Anterior cingulate cortex (tissue), 58 donors: Measurements from ENCODE around the gene TOPAZ1.
"Not testable (repeated sequence)": the region's sequence is repeated elsewhere in the genome, so short reads cannot be mapped to it uniquely, and the experiment has no call there.

ENCODE experiments used
- DNase-seq, 58 donors: peaks; one replicate each; lab custom pipeline; 2025; lab: John Stamatoyannopoulos, UW

The TOPAZ1 gene

GRCh38 chr3:44326019-44326418 is 84.3 kb downstream of the TOPAZ1 start:
- no peak for DNase-seq

DNA sequence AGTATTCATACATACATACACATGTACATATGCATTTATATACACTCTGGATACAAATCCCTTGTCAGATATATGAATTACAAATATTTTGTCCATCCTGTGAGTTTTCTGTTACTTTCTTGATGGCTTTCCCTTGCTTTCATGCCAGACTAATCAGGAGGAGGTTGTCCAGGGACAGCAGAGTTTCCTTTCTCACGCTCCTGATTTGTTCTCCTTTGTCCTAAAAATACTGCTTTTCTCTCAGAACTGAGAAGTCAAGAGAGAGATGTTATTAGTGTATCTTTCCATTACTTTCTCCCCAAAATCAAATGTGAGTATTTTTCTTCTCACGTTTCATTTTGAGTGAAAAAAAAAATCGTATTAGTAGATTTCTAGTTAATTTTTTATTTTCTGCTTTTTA is 84.8 kb downstream of the TOPAZ1 start:
- DNase-seq: no peak

- no peak for DNase-seq
Observed at GRCh38 chr3:44329946-44330345, 88.3 kb downstream of the TOPAZ1 start.

GRCh38 chr3:44330444-44330843 is 88.8 kb downstream of the TOPAZ1 start:
- no peak for DNase-seq

DNA sequence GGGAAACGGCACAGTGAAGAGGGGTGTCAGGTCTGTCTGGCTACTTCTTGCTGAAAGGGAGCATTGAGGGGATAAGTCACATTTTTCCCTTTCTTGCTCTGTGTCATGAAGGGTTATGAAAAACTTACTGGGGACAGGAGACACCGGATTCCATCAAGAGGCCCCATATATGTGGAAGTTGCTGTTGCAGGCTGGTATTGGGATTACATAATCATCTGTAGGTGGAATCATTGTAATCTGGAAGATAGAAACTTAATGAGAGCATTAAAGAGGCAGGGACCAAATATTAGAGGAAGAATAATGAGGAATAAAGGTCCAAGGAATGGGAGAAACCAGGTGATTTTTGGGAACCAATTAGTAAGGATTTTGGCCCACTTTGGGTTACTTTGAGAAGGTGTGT is 92.6 kb downstream of the TOPAZ1 start:
- no peak for DNase-seq

GRCh38 chr3:44337248-44337785 is 95.6 kb downstream of the TOPAZ1 start:
- DNase-seq: no peak

DNA sequence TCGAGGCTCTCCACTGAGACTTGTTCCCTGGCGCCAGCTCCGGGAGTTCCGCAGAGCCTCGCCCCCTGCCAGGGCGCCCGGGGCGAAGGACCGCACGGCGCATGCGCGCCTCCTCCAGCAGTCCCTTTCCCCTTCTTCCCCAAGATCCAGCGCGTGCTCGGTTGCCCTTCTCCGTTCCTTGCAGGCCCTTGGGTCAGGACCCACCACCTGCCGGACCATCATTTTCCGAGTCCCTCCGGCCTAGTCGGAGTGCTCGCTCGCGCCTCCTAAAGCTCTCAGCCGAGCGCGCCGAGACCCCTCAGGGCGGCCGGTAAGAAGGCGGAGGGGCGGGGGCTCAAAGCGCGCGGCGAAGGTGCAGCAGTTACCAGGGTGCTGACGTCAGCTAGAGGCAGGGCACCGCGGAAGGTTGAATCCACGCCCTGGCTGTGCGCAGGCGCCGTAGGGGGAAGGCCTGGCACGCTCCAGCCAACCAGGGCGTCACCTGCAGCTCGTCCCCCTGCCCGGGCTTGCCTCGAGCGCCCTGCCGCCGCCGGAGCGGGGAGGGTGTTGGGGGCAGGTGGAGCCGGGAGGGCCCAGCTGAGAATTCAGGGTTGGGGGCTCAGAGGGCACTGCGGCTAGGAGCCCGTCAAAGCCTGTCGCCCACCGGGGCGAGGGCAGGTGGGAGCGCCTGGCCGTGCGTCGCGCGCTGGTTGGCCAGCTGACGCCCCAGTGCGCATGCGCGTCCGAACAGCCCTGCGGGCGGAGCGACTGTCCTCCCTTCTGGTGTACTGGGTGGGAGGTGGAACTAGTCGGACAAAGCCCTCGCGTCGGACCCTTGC is 96.5 kb downstream of the TOPAZ1 start, which contains the start of gene TCAIM:
Gene TCAIM, plus strand, starts transcription at position 757 of the 818 bp plus-strand sequence. CDS start 16,017 bp downstream, outside the sequence.
- DNase-seq: peak; percentile 75 to 99 (median 94)

GRCh38 chr3:44338828-44339127 is 97.1 kb downstream of the TOPAZ1 start:
- DNase-seq: no peak

DNA sequence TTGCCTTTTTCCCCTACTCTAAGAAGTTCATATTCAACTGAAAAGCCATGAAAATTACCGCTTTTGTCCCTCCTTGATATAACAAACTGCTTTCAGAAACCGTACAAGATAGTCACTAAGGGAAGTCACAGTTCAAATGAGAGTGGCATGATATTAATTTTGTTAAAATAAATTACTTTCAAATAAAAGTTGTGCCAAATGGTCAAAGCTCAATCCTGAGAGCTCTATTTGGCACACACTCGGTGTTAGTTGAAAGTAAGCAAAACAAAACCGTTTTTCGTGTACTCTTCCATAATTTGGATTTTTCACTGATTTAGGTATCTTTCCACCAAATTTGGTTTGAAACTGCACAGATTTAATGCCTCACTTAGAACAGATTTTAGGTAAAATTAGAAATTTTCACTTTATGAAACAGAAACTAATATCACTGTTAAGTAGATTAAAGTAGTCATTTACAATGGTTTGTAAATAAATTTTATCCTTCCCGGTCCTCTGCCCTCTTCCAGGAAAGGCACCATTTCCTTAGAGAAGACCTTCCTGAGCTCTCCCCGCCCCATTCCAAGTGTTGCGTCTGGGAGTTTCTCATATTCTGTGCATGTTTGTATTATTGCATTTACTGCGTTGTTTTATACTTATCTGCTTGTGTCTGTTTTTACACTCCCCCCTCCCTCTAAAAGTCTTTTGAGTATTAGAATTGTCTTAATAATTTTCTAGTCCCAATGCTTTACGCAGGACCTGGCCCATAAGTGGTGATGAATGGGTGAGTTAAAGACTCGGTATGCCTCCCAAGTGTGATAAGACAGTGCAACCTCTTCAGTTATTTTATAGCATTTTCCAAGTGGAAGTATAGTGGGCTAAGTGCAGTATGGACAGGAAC is 97.7 kb downstream of the TOPAZ1 start:
- peak in 1 of 58 donors; percentile 6 for DNase-seq

- no peak for DNase-seq
Observed at GRCh38 chr3:44340058-44340395, 98.3 kb downstream of the TOPAZ1 start.

DNA sequence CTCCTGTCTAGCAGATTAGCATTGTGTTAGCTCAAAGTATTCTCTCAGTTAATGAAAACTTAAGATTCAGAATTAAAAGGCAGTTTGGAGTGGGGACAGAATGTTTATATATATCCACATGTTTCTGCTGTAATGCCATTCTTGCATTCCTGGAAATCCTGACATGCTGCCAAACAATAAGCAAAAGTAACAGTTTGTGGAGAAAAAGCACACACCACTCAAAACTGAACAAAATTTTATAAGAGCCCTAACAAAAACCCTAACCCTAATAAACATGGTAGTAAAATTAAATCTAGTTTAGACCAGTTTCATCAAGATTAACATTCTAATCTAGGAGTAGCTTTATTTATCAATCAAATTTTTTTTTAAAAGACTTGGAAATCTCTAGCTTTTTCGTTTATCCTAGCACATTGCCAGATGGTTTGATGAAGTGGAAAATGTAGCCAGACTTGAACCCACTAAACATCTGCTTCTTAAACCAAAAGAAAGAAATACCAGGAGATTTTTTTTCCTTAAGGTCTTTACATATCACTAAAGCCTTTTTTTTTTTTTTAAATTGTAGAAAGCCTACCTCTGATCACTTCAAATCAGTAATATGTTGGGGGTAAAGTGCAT is 100.6 kb downstream of the TOPAZ1 start:
- no peak for DNase-seq

- no peak for DNase-seq
Observed at GRCh38 chr3:44343421-44343820, 101.7 kb downstream of the TOPAZ1 start.

- DNase-seq: not testable (repeated sequence)
Observed at GRCh38 chr3:44346590-44346989, 104.9 kb downstream of the TOPAZ1 start.

- no peak for DNase-seq
Observed at GRCh38 chr3:44348993-44349392, 107.3 kb downstream of the TOPAZ1 start.

- DNase-seq: no peak
Observed at GRCh38 chr3:44353355-44353924, 111.8 kb downstream of the TOPAZ1 start.

DNA sequence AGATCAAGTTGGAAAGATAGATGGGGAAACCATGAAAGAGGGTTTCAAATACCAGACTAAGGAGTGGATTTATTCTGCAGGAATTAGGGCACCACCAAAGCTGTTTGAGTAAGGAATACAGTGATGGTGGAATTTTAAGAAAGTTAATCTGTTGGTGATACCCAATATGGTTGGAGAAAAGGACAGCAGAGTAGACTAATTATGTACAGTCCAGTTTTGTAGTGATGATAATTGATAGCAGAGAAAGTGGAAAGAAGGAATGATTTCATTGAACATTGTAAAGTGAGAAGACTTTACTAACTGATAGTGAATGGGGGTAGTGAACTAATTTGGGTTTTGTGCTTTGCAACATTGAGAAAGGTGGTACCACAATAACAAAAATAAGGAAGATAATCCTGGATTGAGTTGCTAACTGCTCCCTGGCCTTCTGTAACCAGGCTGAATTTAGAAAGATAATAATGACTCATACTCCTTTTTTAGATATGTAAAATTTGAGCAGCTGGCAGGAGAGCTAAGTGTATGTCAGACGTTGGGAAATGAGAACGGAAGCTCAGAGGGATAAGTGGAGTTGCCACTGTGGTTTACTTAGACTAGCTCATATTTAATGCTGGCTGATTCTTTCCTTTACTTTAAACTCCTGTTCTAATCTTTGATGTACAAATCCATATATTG is 113.8 kb downstream of the TOPAZ1 start:
- peak in 3 of 58 donors; percentile 3 to 32 (median 14) for DNase-seq

DNA sequence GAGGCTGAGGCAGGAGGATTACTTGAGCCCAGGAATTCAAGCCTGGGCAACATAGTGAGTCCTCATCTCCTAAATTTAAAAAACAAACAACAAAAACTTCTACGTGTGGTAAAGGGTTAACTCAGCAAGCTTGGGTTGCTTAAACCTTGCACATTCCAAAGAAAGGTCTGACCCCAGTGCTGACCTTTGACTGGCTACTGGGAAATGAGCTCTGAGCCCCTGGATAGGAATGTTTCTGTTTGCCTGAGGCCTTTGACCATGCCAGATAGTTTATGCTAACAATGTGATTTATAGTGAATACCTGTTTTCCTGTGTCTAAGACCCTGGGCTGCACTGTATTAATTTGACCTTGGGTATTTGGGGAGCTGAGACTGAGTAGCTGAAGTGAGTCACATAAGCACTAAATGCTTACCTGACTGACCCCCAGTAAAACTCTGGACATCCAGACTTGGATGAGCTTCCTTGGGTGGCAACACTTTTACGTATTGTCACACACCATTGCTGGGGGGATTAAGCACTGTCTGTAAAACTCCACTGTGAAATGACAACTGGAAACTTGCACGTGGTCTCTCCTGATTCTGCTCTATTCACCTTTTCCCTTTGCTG is 117.6 kb downstream of the TOPAZ1 start:
- no peak for DNase-seq

GRCh38 chr3:44363591-44363990 is 121.9 kb downstream of the TOPAZ1 start:
- no peak for DNase-seq

DNA sequence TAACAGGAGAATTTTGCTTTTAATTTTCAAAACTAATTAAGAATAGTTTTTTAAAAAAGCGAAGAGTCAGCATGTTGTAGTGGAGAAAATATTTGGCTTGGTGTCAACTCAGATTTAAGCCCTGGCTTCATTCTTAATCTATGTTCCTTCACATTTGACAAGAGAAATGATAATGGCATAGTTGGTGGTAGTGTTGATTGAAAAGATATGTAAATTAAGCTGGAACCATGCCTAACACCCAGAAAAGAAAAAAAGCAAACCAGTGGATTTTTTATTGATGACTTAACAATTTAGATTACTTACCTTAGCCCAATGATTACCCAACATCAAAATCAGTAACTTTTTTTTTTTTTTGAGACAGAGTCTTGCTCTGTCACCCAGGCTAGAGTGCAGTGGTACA is 124.3 kb downstream of the TOPAZ1 start:
- DNase-seq: no peak

DNA sequence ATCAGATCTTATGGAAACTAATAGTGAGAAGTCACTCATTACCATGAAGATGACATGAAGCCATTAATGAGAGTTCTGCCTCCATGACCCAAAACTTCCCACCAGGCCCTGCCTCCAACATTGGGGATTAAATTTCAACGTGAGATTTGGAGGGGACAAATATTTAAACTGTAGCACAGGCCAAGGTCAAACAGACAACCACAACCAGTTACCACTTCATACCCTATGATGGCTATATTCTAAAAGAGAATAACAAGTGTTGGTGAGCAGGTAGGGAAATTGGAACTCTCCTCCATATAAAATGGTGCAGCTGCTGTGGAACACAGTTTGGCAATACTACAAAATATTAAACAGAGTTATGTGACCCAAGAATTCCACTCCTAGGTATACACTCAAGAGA is 133.8 kb downstream of the TOPAZ1 start:
- DNase-seq: no peak
